ENCODE results near the gene STOM. TPM values are rescaled to one million over a fixed set of nuclear protein-coding genes. Genes with fewer than 3 reads are reported as not detected.

STOM gene
- total and polyA plus RNA-seq, 7 experiments from 2014 or later, result 8.8 to 59.8 (median 13.3) TPM

DNA sequence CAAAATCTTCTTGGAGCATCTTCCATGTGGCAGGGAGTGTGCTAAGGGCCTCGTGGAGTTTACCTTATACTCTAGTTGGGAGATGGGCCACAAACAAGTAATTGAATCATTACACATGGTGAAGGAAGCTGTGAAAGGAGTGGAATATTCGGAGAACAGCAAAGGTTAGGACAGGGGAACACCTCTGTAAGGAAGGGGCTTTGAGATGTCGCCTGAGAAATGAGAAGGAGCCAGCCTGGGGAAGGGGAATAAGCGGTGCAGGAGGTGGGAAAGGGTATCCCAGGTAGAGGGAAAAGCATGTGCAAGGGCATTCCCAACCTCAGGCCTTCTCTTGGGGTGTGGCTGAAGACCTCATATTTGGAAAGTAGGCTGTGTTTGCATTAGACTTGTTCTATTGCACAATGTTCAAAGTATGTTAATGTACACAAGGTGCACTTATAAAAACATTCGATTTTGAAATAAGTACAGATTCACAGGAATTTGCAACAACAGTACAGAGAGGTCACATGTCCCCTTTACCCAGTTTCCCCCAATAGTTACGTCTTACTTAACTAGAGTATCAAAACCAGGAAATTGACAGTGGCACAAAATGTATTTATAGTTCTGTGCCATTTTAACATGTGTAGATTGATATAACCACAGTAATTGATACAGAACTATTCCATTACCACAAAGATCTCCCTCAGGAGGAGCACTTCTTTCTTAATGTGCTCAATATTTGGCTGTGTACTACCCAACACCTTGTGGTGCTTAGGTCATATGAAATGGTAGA, 2.4 kb upstream of the STOM start:
- H3K9me3 ChIP-seq (ENCODE audit: control insufficient read depth in 2 of 3, low read length in 3 of 3), result no peaks in the 10 kb centered on the region
- no peaks in the 10 kb centered on the region for H3K27me3 ChIP-seq (ENCODE audit: control insufficient read depth in 2 of 2, insufficient read depth in 2 of 2, low read length in 2 of 2)
- H3K4me1 ChIP-seq (ENCODE audit: control insufficient read depth in 2 of 2, insufficient read depth in 2 of 2, low read length in 2 of 2), result peaks cover 3 to 18% of the 10 kb centered on the region in 2 donors
- Mint-ChIP-seq H3K4me3 (peak overlapping the region in 4 of 10 donors; percentile 7 to 29 (median 16)), H3K27ac (peak overlapping the region; percentile 39 to 98 (median 72)), H3K9me3 (peaks cover 0 to 4% (median 0%) of the 10 kb centered on the region in 11 donors), H3K27me3 (no peaks in the 10 kb centered on the region), H3K4me1 (peaks cover 20 to 45% (median 36%) of the 10 kb centered on the region in 7 donors), H3K36me3 (peaks cover 0 to 15% (median 0%) of the 10 kb centered on the region in 5 donors)
- intact Hi-C loops (cut with micrococcal nuclease), result loop anchor here in 1 of 2 donors (5.0 kb wide), 3 partner anchors 170 to 895 kb away; partner anchors contain the start of genes FBXW2 and RAB14
- ChIA-PET POLR2A (no interaction called here), CTCF (interaction anchor here (1.1 to 3.0 kb wide), 3 partner anchors 27 to 55 kb away, joined by 3 to 15 read pairs (median 4); no protein-coding TSS in a partner anchor)
- ATAC-seq (no peak), DNase-seq (no peak)
- no peak overlapping the region for H3K4me3 ChIP-seq (ENCODE audit: low read length)
- no peak overlapping the region for H3K27ac ChIP-seq (ENCODE audit: low read depth, low read length)
- peaks cover 0 to 5% (median 0%) of the 10 kb centered on the region in 3 experiments for H3K36me3 ChIP-seq (ENCODE audit: control insufficient read depth in 2 of 3, insufficient read depth in 3 of 3, low read length in 3 of 3)

DNA sequence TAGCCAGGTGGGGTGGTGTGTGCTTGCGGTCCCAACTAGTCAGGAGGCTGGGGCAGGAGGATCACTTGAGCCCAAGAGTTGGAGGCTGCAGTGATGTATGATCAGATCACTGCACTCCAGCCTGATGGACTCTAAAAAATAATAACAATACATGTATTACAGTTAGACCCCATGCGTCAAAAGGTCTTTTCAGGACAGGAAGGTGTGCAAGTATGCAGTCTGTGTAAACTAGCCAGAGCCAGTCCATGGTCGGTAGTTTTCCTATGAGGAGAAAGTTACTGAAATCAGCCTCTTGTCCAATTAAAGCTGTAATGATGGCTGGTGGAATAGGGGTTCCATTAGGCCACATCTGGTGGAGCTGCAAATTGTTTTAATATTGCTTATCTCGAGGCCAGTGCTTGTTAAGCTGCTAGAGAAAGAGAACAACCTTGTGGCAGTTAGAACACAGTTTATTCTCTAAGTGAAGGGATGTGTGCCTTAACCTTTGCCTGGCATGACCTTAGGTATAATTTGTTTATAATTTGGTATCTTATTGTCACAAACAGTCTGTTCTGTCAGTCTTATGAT, 1.5 kb upstream of the STOM start:
- Mint-ChIP-seq H3K36me3 (peaks cover 0 to 16% (median 0%) of the 10 kb centered on the region in 5 donors), H3K4me1 (peaks cover 22 to 46% (median 36%) of the 10 kb centered on the region in 7 donors), H3K4me3 (peak overlapping the region; percentile 29 to 95 (median 66)), H3K27me3 (no peaks in the 10 kb centered on the region), H3K27ac (peak overlapping the region in 8 of 9 donors; percentile 57 to 99 (median 90)), H3K9me3 (peaks cover 0 to 4% (median 0%) of the 10 kb centered on the region in 11 donors)
- no peak for ATAC-seq
- ChIA-PET POLR2A (no interaction called here), CTCF (interaction anchor here (0.6 to 1.5 kb wide), 4 partner anchors 28 to 933 kb away, joined by 3 to 5 read pairs (median 4); no protein-coding TSS in a partner anchor)
- H3K27ac ChIP-seq (ENCODE audit: low read depth, low read length), result no peak overlapping the region
- H3K9me3 ChIP-seq (ENCODE audit: control insufficient read depth in 2 of 3, low read length in 3 of 3), result no peaks in the 10 kb centered on the region
- H3K4me1 ChIP-seq (ENCODE audit: control insufficient read depth in 2 of 2, insufficient read depth in 2 of 2, low read length in 2 of 2), result peaks cover 10 to 18% of the 10 kb centered on the region in 2 donors
- H3K4me3 ChIP-seq (ENCODE audit: low read length), result no peak overlapping the region
- no peak for DNase-seq
- peaks cover 0 to 5% (median 0%) of the 10 kb centered on the region in 3 experiments for H3K36me3 ChIP-seq (ENCODE audit: control insufficient read depth in 2 of 3, insufficient read depth in 3 of 3, low read length in 3 of 3)
- H3K27me3 ChIP-seq (ENCODE audit: control insufficient read depth in 2 of 2, insufficient read depth in 2 of 2, low read length in 2 of 2), result no peaks in the 10 kb centered on the region
- intact Hi-C loops (cut with micrococcal nuclease), result loop anchor here (2.0 to 5.0 kb wide), 7 partner anchors 19 to 896 kb away; partner anchors contain the start of genes FBXW2 (in 1 of the 2), MEGF9 (in 1 of the 2), RAB14 (in 1 of the 2) and TTLL11 (in 1 of the 2)

GRCh38 chr9:121368745-121369144, 1.3 kb downstream of the STOM start:
- Mint-ChIP-seq H3K27me3 (no peaks in the 10 kb centered on the region), H3K4me3 (peak overlapping the region; percentile 88 to 99 (median 94)), H3K4me1 (peaks cover 22 to 62% (median 36%) of the 10 kb centered on the region in 7 donors), H3K27ac (peak overlapping the region in 8 of 9 donors; percentile 9 to 98 (median 96)), H3K36me3 (peaks cover 0 to 19% (median 0%) of the 10 kb centered on the region in 5 donors), H3K9me3 (peaks cover 0 to 4% (median 0%) of the 10 kb centered on the region in 11 donors)
- DNase-seq (peak in 1 of 9 donors; percentile 10), ATAC-seq (no peak)
- Histone ChIP-seq H3K36me3 (ENCODE audit: control insufficient read depth in 2 of 3, insufficient read depth in 3 of 3, low read length in 3 of 3) (peaks cover 0 to 5% (median 0%) of the 10 kb centered on the region in 3 experiments), H3K4me1 (ENCODE audit: control insufficient read depth in 2 of 2, insufficient read depth in 2 of 2, low read length in 2 of 2) (peaks cover 18 to 32% of the 10 kb centered on the region in 2 donors), H3K27ac (ENCODE audit: low read depth, low read length) (no peak overlapping the region), H3K9me3 (ENCODE audit: control insufficient read depth in 2 of 3, low read length in 3 of 3) (no peaks in the 10 kb centered on the region), H3K4me3 (ENCODE audit: low read length) (peak overlapping the region; percentile 91), H3K27me3 (ENCODE audit: control insufficient read depth in 2 of 2, insufficient read depth in 2 of 2, low read length in 2 of 2) (no peaks in the 10 kb centered on the region)
- ChIA-PET CTCF (interaction anchor here (0.6 to 0.7 kb wide), 4 partner anchors 29 to 177 kb away, joined by 3 to 7 read pairs (median 4); no protein-coding TSS in a partner anchor), POLR2A (no interaction called here)
- intact Hi-C loops (cut with micrococcal nuclease), result loop anchor here (1.0 to 5.0 kb wide), 3 partner anchors 9 to 786 kb away; partner anchors contain the start of genes CDK5RAP2 (in 1 of the 2) and MEGF9 (in 1 of the 2)

DNA sequence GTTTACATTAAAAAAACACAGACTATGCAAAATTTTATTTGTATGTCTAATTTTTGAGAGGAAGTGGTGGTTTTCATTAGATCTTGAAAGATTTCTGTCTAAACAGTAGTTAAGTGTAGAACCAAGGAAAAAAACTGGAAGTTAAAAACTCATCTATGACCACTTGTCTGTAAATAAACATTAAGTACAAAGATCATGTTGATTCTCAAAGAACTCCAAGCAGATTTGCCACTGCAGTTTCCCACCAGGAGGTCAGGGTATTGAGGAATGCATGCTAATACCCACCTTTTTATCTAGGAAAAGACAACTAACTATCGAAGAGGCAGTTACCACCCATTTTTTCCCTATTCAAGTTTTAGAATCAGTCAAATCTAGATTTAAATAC, 1.9 kb downstream of the STOM start:
- ChIA-PET POLR2A (no interaction called here), CTCF (interaction anchor here (0.7 kb wide), 1 partner anchor 166 kb away, joined by 5 read pairs; no protein-coding TSS in a partner anchor)
- Mint-ChIP-seq H3K27me3 (no peaks in the 10 kb centered on the region), H3K4me1 (peaks cover 22 to 65% (median 36%) of the 10 kb centered on the region in 7 donors), H3K4me3 (peak overlapping the region; percentile 25 to 99 (median 90)), H3K9me3 (peaks cover 0 to 4% (median 0%) of the 10 kb centered on the region in 11 donors), H3K27ac (peak overlapping the region in 6 of 9 donors; percentile 3 to 97 (median 53)), H3K36me3 (peaks cover 0 to 19% (median 0%) of the 10 kb centered on the region in 5 donors)
- no peaks in the 10 kb centered on the region for H3K27me3 ChIP-seq (ENCODE audit: control insufficient read depth in 2 of 2, insufficient read depth in 2 of 2, low read length in 2 of 2)
- no peak overlapping the region for H3K27ac ChIP-seq (ENCODE audit: low read depth, low read length)
- H3K36me3 ChIP-seq (ENCODE audit: control insufficient read depth in 2 of 3, insufficient read depth in 3 of 3, low read length in 3 of 3), result peaks cover 0 to 5% (median 0%) of the 10 kb centered on the region in 3 experiments
- intact Hi-C loops (cut with micrococcal nuclease), result loop anchor here (5.0 kb wide), 2 partner anchors 656 to 786 kb away; partner anchors contain the start of genes CDK5RAP2 (in 1 of the 2) and MEGF9 (in 1 of the 2)
- no peak for ATAC-seq
- no peak for DNase-seq
- peak overlapping the region; percentile 91 for H3K4me3 ChIP-seq (ENCODE audit: low read length)
- peaks cover 18 to 38% of the 10 kb centered on the region in 2 donors for H3K4me1 ChIP-seq (ENCODE audit: control insufficient read depth in 2 of 2, insufficient read depth in 2 of 2, low read length in 2 of 2)
- H3K9me3 ChIP-seq (ENCODE audit: control insufficient read depth in 2 of 3, low read length in 3 of 3), result no peaks in the 10 kb centered on the region

DNA sequence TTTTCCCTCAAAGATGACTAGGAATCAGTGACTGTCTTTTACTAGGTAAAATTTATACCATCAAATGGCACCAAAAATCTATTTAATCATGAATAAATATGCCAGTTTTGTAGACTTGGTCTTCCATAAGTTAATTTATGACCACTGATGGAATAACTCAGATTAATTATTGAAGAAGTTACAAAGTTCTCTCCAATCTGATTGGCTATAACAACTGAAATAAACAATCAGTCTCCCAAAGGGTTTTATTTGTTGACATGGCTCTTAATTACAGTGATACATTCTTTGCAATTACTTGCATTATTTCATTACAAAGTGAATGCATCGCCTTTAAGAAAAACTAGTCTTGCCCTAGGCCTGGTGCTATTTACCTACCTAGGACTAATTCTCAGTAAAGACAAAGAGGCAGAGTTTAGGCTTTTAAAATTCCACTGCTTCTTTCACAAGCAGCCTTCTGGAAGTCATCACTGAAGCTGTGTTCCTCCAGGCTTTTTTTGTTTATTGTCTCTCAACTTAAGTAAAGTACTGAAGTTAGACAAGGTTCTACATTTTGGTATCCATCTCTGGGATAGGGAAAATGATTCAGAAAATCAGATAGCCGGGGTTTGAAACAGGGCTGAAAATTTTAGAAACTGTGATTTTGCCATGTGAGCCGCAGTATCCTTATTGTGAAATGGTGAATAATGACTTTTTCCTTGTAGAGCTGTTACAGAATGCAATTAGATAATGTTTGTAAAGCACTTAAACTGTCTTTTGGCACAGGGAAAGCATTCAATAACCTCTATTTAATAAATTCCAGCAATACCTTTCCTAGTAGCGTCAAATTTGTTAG, 2.5 kb downstream of the STOM start:
- peak overlapping the region; percentile 91 for H3K4me3 ChIP-seq (ENCODE audit: low read length)
- peaks cover 0 to 5% (median 0%) of the 10 kb centered on the region in 3 experiments for H3K36me3 ChIP-seq (ENCODE audit: control insufficient read depth in 2 of 3, insufficient read depth in 3 of 3, low read length in 3 of 3)
- DNase-seq (no peak), ATAC-seq (no peak)
- no peaks in the 10 kb centered on the region for H3K27me3 Mint-ChIP-seq
- no peaks in the 10 kb centered on the region for H3K27me3 ChIP-seq (ENCODE audit: control insufficient read depth in 2 of 2, insufficient read depth in 2 of 2, low read length in 2 of 2)
- no peak overlapping the region for H3K27ac ChIP-seq (ENCODE audit: low read depth, low read length)
- ChIA-PET CTCF (interaction anchor here (0.6 kb wide), 1 partner anchor 48 kb away, joined by 3 read pairs; no protein-coding TSS in a partner anchor), POLR2A (interaction anchor here (0.6 kb wide), 1 partner anchor 971 kb away, joined by 3 read pairs; no protein-coding TSS in a partner anchor)
- peaks cover 0 to 19% (median 0%) of the 10 kb centered on the region in 5 donors for H3K36me3 Mint-ChIP-seq
- peak overlapping the region in 9 of 10 donors; percentile 48 to 99 (median 92) for H3K4me3 Mint-ChIP-seq
- intact Hi-C loops (cut with micrococcal nuclease), result loop anchor here (5.0 kb wide), 2 partner anchors 655 to 785 kb away; partner anchors contain the start of genes CDK5RAP2 (in 1 of the 2) and MEGF9 (in 1 of the 2)
- peaks cover 0 to 4% (median 0%) of the 10 kb centered on the region in 11 donors for H3K9me3 Mint-ChIP-seq
- H3K4me1 ChIP-seq (ENCODE audit: control insufficient read depth in 2 of 2, insufficient read depth in 2 of 2, low read length in 2 of 2), result peaks cover 18 to 44% of the 10 kb centered on the region in 2 donors
- H3K9me3 ChIP-seq (ENCODE audit: control insufficient read depth in 2 of 3, low read length in 3 of 3), result no peaks in the 10 kb centered on the region
- peak overlapping the region in 4 of 9 donors; percentile 18 to 97 (median 67) for H3K27ac Mint-ChIP-seq
- peaks cover 22 to 70% (median 33%) of the 10 kb centered on the region in 7 donors for H3K4me1 Mint-ChIP-seq
